Measurements from ENCODE around the gene MAPK10.

DNA sequence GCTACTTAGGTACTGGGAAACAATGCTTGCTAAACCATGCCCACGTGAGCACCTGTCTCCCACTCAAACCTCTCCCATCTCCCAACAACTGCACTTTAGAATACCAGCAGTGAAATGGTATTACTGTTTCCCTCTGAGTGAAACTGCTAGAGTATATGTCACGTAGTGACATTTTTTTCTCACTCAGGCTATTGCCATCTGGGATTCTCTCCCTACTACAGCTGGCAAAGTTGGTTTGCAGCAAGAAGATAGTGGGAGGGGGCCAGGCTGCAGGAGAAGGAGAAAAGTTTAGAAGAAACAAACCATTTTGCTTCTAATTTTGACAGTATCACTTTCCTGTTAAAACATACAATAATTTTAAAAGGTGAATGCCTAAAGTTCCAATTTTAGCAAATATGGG is 358.3 kb downstream of the MAPK10 start:
- TF ChIP-seq CREB1 (IDR thresholded peaks at IDR 0.05; ENCODE audit: low read depth), result no peak
- no peak for TF ChIP-seq ZBTB7A (IDR thresholded peaks at IDR 0.05; ENCODE audit: low read depth)
- no peak for TF ChIP-seq TAF1 (IDR thresholded peaks at IDR 0.05; ENCODE audit: low read depth)
- no peak for TF ChIP-seq TEAD4 (IDR thresholded peaks at IDR 0.05)
- TF ChIP-seq, protein P1, sequence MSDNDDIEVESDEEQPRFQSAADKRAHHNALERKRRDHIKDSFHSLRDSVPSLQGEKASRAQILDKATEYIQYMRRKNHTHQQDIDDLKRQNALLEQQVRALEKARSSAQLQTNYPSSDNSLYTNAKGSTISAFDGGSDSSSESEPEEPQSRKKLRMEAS (IDR thresholded peaks at IDR 0.05), result no peak
- TF ChIP-seq, protein P2, sequence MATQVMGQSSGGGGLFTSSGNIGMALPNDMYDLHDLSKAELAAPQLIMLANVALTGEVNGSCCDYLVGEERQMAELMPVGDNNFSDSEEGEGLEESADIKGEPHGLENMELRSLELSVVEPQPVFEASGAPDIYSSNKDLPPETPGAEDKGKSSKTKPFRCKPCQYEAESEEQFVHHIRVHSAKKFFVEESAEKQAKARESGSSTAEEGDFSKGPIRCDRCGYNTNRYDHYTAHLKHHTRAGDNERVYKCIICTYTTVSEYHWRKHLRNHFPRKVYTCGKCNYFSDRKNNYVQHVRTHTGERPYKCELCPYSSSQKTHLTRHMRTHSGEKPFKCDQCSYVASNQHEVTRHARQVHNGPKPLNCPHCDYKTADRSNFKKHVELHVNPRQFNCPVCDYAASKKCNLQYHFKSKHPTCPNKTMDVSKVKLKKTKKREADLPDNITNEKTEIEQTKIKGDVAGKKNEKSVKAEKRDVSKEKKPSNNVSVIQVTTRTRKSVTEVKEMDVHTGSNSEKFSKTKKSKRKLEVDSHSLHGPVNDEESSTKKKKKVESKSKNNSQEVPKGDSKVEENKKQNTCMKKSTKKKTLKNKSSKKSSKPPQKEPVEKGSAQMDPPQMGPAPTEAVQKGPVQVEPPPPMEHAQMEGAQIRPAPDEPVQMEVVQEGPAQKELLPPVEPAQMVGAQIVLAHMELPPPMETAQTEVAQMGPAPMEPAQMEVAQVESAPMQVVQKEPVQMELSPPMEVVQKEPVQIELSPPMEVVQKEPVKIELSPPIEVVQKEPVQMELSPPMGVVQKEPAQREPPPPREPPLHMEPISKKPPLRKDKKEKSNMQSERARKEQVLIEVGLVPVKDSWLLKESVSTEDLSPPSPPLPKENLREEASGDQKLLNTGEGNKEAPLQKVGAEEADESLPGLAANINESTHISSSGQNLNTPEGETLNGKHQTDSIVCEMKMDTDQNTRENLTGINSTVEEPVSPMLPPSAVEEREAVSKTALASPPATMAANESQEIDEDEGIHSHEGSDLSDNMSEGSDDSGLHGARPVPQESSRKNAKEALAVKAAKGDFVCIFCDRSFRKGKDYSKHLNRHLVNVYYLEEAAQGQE (IDR thresholded peaks at IDR 0.05; ENCODE audit: low read depth), result no peak
- no peak for TF ChIP-seq NFIC (IDR thresholded peaks at IDR 0.05)
- TF ChIP-seq EP300 (IDR thresholded peaks at IDR 0.05; ENCODE audit: borderline replicate concordance), result no peak
- no peak for TF ChIP-seq YY1 (IDR thresholded peaks at IDR 0.05; ENCODE audit: low read depth)
- TF ChIP-seq FOXM1 (IDR thresholded peaks at IDR 0.05; ENCODE audit: borderline replicate concordance, low read depth), result no peak

Data from Ishikawa (cell line).